ENCODE results near the gene FAAP24.
A peak's percentile ranks its signal among the peaks of the same experiment; 100 is the strongest.
"Not testable (repeated sequence)": the region's sequence is repeated elsewhere in the genome, so short reads cannot be mapped to it uniquely, and the experiment has no call there.

The FAAP24 gene, protein sequence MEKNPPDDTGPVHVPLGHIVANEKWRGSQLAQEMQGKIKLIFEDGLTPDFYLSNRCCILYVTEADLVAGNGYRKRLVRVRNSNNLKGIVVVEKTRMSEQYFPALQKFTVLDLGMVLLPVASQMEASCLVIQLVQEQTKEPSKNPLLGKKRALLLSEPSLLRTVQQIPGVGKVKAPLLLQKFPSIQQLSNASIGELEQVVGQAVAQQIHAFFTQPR

DNA sequence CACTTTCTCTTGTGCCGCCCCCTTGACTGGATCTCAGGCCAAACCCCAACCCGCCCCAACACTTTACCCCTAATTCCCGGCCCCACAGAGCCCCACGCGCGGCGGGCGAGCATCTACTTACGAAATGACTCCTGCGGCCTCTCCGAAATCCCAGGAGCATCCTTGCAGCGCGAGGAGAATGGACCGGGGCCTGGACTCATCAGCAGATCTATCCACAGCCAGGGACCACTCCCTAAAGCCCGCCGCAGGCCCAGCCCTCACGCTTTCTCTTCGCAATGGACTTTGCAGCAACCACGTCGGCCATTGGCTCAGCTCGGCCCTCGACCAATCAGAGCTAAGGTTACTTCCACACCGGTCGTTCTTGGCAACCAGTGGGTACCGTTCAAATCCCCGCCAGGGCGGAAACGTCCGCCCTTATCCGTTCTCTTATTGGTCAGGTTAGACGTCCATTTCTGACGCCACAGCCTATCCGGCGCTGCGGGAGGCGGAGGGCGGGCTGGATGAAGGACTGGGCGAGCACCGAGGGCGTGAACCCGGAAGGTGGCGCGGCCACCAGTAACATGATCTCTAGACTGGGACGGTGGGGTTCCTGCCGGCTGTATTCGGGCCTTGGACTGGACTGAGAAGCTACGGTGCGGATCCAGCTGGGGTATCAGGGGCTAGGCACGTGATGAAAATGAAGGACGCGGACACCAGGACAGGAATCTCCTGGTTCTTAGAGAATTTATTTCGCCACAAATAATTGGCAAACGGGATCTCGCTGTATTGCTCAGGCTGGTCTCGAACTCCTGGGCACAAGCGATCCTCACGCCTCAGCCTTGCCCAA, at the start of gene FAAP24, which contains the start of gene CEP89:
Gene FAAP24 (plus strand): TSS at position 528 of the 826 bp plus-strand sequence. CDS start 955 bp downstream, outside the sequence.
Gene CEP89 (minus strand): TSS at position 244 of the 826 bp plus-strand sequence. CDS start 84 bp downstream, at position 160.
- peak; percentile 99 to 100 (median 99) for DNase-seq

DNA sequence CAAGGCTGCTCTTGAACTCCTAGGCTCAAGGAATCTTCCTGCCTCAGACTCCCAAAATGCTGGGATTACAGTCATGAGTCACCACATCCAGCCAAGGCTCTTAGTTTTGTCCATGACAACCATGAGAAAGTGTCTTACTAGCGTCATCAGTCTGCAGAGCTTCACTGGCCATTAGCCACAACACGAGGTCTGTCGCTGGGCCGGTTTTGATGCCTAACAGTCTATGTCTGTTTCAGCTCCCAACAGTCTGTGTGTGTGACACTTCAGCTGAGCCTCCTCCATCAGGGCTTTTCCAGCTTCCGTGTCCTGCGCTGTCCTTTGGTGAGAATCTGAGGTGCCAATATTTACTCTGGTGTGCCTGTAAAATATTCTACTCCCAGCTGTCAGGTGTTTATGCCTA, 47.8 kb upstream of the FAAP24 start:
- DNase-seq = peak in 2 of 3 experiments; percentile 16 to 68

DNA sequence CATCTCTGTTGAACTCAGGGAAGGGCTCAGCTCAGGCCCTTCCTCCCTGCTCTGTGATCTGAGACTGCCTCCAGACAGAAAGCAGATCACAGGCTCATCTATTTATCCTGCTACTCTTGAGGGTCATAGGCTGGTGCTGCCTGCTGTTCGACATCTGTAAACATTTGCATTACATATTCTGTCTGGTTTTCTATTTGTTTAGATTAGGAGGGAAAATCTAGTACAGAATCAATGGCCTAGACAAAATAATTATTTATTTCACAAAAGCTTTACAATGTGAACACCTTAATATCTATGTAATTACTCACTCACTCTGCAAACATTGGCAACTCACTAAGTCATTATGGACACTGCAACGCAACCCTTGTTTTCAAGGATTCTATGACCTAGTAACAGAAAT, 43.2 kb upstream of the FAAP24 start:
- DNase-seq = peak in 2 of 3 experiments; percentile 56 to 80

DNA sequence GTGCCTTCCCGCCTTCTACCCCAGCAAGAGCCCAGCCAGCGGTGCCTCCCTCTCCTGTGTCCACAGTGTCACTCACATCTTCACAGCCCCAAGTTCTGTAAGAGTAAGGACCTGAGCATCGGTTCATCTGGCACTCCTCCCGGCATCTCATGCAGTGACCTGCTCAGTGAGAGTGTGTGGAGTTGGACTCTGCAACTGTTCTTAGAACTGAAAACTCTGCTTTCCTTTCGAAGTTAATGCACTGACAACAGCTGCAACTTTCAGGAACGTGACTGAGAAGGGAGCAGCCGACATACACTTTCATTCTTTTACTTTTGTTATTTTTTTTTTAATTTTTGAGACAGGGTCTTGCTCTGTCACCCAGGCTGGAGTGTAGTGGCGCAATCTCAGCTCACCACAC, 41.5 kb upstream of the FAAP24 start:
- no peak for DNase-seq

DNA sequence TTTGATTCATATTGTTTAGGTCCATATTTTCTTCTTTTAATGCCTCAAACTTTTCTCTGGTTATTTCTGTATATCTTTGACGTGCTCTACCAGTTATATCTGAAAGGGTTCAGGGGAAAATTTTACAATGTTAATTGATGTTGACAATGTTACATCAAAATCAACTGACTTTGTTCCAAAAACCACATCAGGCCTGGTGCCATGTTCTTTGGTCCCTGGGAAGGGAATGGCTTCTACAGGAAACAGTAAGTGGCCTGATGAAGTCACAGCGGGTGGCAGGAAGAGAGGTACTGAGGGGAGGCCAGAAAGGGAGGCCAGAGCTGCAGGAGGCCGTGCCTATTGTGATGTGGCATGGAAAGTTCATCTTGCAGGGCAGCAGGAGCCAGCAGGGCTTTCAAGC, 38.5 kb upstream of the FAAP24 start:
- DNase-seq = no peak

DNA sequence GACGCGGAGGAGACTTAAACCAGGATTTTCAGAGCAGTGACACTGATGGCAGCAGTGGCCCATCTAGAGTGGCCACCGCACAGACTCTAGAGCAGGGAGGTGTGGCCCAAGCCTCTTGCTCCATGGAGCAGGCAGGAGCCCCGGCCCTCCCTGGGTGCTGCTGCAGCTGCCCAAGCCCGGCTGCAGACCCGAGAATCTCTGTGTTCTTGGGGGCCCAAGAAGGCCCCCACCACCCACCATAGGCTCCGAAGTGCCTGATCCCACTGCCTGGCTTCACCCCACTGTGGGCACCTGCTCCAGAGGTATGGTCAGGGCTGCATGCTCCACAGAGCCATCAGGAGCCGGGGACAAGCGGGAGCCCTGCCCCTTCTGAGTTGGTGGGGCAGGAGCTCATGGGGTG, 36.4 kb upstream of the FAAP24 start:
- no peak for DNase-seq

DNA sequence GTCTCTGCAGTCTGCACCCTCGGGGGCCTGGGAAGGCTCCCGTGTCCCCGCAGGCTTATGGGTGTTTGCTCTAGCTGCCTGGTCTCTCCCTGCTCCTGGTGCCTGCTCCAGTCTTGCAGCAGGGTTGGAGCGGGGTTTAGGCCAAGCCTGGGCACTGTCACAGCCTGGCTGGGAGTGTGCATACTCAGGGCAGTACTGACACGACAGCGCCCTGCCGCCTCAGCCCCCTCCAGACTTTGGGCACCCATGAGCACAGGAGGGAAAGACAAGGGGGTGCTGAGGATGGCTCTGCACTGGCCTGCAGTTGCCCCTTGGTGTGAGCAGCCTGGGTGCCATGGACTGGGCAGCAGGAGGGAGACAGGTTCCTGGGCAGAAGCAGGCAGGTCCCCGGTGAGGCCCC, 36.0 kb upstream of the FAAP24 start:
- DNase-seq = no peak

DNA sequence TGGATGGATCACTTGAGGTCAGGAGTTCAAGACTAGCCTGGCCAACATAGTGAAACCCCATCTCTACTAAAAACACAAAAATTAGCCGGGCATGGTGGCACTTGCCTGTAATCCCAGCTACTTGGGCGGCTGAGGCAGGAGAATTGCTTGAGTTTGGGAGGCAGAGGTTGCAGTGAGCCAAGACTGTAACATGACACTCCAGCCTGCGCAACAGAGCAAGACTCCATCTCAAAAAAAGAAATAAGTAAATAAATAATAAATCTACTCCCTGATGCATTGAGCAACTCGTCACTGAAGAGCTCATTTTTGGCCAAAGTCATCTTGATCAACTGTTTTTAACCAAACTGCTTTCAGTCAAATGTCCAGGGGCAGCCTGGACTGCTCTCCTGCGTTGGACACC, 30.8 kb upstream of the FAAP24 start:
- DNase-seq = peak in 1 of 3 experiments; percentile 11

DNA sequence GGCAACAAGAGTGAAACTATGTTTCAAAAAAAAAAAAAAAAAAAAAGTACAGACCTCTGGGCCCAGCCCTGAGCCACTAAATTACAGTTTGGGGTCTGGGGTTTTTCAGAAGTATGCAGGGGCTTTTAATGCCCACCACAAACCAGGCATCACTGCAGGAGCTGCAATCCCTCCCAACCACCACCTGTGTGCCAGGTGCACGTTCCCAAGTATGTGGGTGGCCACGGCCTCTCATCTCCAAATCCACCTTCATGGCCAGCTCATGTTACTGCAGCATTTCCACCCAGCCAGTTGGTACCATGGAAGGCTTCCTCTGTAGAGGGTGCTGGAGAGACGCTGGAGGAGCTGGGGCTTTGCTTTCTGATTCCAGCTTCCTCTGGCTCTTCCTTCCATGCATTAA, 26.8 kb upstream of the FAAP24 start:
- DNase-seq = peak in 1 of 3 experiments; percentile 20

DNA sequence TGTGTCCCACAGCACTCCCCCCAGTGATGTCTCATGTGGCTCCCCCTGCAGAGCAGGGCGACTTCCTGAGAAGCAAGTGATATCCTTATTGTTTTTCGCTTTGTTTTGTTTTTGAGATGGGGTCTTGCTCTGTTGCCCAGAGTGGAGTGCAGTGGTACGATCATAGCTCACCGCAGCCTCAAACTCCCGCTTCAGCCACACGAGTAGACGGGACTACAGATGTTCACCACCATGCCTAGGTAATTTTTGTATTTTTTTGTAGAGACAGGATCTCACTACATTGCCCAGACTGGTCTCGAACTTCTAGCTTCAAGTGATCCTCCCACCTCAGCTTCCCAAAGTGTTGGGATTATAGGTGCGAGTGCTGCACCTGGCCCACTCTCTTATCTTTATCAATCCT, 5.3 kb upstream of the FAAP24 start:
- no peak for DNase-seq

DNA sequence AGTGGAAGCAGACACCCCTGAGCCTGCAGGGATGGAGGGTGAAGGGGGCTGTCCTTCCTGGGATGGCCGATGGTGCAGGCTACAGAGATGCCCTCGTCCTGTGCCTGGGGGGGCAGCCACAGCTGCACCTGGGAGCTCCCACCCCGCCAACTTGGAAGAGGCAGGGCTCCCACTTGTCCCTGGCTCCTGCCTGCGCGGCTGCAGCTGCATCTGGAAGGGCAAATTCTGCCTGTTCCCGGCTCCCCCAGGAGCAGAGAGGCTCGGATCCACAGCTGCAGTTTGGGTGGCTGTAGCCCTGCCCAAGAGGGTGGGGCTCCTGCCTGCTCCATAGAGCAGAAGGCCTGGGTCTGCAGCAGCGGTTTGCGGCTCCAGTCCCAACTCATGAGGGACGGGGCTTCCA, 2.5 kb upstream of the FAAP24 start:
- DNase-seq = no peak

DNA sequence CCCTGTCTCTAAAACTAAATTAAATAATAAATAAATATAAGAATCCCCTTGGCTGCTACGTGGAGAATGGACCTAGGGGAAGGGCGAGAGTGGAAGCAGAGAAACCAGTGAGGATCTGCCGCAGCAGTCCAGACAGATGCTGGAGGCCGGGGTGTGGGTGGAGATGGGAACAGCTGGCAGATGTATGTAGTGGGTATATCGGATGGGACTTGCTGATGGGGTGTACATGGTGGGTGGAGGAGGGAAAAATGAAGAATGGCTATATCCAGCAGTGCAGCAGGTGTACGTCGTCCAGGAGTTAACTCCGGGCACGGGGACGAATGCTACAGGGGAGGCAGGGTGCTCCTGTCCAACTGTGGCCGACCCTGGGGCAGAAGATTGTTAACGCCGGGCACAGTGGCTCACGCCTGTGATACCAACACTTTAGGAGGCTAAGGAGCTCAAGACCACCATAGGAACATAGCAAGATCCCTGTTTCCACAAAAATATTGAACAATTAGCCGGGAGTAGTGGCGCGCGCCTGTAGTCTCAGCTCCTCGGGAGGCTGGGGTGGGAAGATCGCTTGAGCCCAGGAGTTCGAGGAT, 938 bp upstream of the FAAP24 start:
- peak in 2 of 3 experiments; percentile 22 to 47 for DNase-seq

DNA sequence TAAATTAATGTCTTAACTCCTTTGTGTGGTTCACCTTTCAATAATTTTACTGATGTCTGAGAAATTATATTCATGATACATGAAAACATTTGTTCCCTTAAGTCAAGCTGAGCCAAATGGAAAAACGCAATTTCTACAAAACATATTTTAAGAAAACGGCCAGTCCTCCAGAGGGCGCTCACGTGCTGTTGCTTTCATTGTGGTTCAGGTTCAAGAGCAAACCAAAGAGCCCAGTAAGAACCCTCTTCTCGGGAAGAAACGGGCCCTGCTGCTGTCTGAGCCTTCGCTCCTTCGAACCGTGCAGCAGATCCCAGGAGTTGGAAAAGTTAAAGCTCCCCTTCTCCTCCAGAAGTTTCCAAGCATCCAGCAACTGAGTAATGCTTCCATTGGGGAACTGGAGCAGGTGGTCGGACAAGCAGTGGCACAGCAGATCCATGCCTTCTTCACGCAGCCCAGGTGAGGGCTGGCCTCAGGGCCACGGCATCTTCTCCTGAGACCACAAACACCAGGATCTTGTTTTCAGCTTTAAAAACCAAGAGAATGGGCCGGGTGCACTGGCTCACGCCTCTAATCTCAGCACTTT, 4.3 kb downstream of the FAAP24 start:
- DNase-seq = peak; percentile 22 to 83 (median 72)

DNA sequence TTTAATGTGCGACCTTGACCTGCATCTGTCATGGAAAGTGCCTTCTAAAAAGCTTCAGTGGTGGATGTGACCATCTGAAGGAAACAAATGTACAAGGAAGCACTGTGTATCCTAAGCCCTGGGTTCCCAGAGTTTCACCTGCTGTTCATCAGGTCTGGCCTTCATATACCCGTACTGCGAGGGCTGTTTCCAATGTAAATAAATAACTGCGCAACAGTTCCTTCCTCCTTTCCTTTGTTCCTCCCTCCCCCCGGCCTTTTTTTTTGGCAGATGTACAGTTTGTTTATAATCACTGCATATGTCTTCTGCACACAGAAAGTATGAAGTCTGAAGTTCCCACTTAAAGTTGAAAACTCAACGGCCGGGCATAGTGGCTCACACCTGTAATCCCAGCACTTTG, 5.2 kb downstream of the FAAP24 start:
- DNase-seq = no peak

DNA sequence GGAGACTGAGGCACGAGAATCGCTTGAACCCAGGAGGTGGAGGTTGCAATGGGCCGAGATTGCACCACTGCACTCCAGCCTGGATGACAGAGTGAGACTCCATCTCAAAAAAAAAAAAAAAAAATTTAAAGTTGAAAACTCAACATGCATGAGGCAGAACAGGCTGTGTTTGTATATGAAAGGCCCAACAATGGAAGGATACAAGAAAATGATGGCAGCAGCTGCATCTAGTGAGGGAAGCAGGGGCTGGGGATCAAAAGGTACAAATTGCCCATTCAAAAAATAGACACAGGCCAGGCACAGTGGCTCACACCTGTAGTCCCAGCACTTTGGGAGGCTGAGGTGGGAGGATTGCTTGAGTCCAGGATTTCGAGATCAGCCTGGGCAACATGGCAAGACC, 5.8 kb downstream of the FAAP24 start:
- DNase-seq = not testable (repeated sequence)

DNA sequence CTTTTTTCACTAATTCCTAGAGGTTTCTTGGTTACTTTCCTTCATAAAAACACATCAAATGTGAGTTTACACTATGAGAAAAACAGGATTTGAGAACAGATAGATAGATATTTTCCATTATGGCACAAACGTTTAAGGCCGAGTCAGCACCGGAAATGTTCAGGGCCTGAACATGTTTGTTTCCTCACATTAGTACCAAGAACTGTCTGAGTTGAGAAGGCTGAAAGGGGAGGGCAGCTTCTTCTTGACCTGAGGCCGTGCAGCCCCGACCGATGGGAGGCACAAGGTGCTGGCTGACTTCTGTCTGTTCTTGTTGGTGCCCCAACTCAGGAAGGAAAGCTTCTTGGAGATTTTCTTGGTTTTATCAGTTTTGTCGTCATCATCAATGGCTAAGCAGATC, 7.8 kb downstream of the FAAP24 start:
- not testable (repeated sequence) for DNase-seq

DNA sequence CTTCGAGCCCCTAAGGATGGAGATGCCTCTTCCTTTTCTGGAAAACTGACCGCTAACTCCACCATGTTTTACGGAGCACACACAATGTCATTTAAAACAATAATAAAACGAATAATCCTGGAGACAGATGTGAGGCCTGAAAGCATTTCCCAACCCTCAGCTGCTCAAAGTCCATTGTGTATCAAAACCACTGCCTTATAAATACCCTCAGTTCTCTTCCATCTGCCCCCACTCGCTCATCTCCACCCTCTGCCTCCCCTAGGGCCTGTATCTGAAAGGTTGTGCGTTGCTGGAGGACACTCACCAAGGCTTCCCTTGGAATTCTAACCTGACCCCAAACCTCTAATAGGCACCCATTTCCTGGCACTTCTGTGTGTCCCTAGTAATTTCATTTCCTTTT, 10.4 kb downstream of the FAAP24 start:
- DNase-seq = not testable (repeated sequence)

DNA sequence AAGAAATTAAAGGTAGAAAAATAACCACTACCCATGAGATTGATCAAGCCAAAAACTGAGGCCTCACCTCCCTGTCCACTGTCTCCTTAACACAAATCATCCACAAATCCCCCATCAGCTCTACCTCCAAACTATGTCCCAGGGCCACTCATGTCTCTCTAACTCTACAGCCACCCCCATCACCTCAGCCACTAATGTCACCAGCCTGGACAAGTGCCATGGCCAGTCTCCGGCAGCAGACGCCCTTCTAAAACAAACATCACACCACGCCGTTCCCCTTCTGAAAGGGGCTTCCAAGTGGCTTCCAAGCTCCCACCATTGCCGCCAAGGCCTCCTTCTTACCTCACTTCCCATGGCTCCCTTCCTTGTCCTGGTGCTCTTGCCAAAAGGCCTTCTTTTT, 16.2 kb downstream of the FAAP24 start:
- not testable (repeated sequence) for DNase-seq

DNA sequence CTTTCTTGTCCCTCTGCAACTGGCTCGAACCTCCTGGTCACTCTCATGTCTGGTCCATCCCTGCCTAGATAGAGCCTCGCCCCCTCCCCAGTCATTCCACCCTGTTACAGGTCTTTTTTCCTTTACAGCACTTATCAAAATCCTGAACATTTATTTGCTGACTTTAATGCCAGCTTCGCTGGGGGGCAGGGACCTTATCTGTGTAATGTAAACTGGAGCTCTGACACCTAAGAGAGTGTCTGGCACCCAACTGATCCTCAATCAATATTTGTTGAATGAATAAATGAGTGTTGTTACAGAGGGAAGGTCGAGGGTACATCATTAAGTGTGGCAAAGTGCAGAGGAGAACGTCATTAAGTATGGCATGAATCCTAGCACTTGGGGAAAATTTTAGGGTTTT, 16.7 kb downstream of the FAAP24 start:
- no peak for DNase-seq

DNA sequence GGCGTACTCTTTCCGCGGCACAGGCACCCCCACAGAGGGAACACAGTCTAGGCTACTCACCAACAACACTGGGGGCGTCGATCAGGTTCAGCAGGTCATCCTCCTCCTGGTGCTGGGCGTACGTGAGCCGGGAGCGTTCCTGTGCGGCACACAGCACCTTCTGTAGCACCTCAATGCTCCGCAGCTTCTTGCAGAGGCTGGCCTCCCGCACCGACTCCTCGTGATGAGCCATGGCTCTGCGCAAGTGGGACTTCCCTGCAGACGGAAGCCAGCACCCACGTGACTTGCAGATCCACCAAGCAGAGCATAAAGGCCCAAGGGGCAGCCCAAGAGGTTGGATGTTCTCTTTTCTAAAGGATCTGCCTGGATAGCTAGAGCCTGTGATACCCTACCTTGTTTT, 23.9 kb downstream of the FAAP24 start:
- DNase-seq = not testable (repeated sequence)

DNA sequence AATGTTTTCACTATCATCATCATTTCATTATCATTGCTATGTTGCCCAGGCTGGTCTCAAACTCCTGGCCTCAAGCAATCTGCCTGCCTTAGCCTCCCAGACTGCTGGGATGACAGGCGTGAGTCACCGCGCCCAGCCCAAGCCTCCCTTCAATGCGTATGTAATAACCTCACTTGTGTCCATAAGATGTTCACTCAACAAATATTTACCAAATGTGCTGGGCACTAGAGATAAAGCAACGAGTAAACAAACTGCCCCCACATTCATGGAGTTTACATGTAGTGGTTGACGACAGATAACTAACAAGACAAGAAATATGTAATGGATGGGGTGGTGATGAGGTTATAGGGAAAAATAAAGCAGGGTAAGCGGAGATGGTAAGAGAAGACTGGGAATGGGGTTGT, 25.0 kb downstream of the FAAP24 start:
- not testable (repeated sequence) for DNase-seq

DNA sequence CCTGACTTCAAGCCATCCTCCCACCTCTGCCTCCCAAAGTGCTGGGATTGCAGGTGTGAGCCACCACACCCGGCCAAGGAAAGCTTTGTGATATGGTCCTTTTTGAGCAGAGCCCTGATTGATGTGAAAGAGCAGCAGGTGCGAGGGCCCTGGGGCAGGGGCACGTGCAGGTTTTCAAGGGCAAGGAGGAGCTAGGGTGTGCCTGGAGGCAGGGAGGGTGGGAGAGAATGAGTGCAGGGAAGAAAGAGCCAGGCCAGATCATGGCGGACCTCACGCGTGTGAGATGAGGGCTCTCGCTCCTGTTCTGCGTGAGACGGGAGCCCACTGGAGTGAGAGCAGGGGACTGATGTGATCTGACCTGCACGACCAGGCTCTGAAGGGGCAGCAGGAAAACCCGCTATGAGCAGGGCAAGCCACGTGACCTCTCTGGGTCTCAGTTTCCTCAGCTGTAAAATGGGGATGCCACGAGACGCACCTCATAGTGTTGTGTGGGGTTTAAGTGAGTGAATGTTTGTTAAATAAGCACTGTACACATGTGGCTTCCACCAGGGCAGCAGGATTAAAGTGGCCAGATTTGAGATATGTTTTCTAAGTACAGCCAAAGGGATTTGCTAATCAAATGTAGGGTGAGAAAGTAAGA, 25.8 kb downstream of the FAAP24 start:
- DNase-seq = no peak

DNA sequence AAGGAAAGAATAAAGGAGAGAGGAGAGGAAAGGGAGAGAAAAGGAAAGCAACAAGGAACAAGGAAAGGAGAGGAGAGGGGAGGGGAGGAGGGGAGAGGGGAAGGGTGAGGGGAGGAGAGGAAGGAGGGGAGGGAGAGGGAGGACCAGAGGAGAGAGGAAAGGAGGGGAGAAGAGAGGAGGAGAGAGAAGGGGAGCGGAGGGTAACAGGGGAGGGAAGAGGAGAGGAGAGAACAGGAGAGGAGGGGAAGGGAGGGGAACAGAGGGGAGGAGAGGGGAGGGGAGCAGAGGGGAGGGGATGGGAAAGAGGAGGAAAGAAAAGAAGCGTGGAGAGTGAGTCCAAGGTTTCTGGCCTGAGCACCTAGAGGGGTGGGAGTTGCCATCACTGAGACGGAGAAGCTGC, 26.7 kb downstream of the FAAP24 start:
- no peak for DNase-seq
